Measurements from ENCODE around the gene TBX15. TPM values are rescaled to one million over a fixed set of nuclear protein-coding genes. Genes with fewer than 3 reads are reported as not detected.

The TBX15 gene
- polyA plus RNA-seq, 1 donor, result 0.04 TPM

DNA sequence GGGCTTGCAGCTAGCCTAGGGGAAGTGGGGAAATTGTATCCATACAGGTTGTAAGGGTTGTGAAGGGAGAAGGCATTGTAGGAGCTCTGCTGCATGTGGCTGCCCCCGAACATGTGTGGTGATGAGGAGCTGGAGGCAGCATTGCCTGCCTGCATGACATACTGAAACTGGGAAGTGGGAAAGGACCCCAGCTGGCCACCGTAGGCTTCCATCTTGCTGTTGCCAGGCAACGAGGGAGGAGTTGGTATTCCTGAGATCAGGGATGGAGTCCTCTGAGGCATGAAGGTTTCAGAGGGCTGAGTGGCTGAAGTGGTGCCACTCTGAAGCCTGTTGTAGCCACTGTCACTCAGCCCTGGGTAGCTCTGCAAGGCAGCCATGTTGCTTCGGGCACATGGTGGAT lies 103.2 kb downstream of the TBX15 start:
- no peaks in the 10 kb centered on the region for H3K36me3 ChIP-seq (ENCODE audit: control insufficient read depth, insufficient read depth, low read length)
- no peak for DNase-seq
- no peaks in the 10 kb centered on the region for H3K4me1 ChIP-seq (ENCODE audit: control insufficient read depth, insufficient read depth, low read length)
- H3K27me3 ChIP-seq (ENCODE audit: control insufficient read depth, insufficient read depth, low read length), result no peaks in the 10 kb centered on the region
- no peak overlapping the region for H3K27ac ChIP-seq (ENCODE audit: low read length)
- no peak overlapping the region for H3K4me3 ChIP-seq (ENCODE audit: low read length)
- WGBS (ENCODE audit: insufficient coverage, low lambda C conversion rate), result no CpG with 5 or more reads among the region's 4 CpGs
- H3K9me3 ChIP-seq (ENCODE audit: control insufficient read depth, low read depth, low read length), result no peaks in the 10 kb centered on the region

- Histone ChIP-seq H3K36me3 (ENCODE audit: control insufficient read depth, insufficient read depth, low read length) (no peaks in the 10 kb centered on the region), H3K4me3 (ENCODE audit: low read length) (no peak overlapping the region), H3K27me3 (ENCODE audit: control insufficient read depth, insufficient read depth, low read length) (no peaks in the 10 kb centered on the region), H3K9me3 (ENCODE audit: control insufficient read depth, low read depth, low read length) (no peaks in the 10 kb centered on the region), H3K27ac (ENCODE audit: low read length) (no peak overlapping the region), H3K4me1 (ENCODE audit: control insufficient read depth, insufficient read depth, low read length) (no peaks in the 10 kb centered on the region)
- DNase-seq, result no peak
- 100% methylated on average over 2 of the region's 2 CpGs for WGBS (ENCODE audit: insufficient coverage, low lambda C conversion rate)
Observed at GRCh38 chr1:118881751-118882150, 106.4 kb downstream of the TBX15 start.

- no peaks in the 10 kb centered on the region for H3K9me3 ChIP-seq (ENCODE audit: control insufficient read depth, low read depth, low read length)
- DNase-seq, result no peak
- H3K27me3 ChIP-seq (ENCODE audit: control insufficient read depth, insufficient read depth, low read length), result no peaks in the 10 kb centered on the region
- WGBS (ENCODE audit: insufficient coverage, low lambda C conversion rate), result 100% methylated on average over 2 of the region's 4 CpGs
- no peak overlapping the region for H3K4me3 ChIP-seq (ENCODE audit: low read length)
- no peaks in the 10 kb centered on the region for H3K4me1 ChIP-seq (ENCODE audit: control insufficient read depth, insufficient read depth, low read length)
- no peak overlapping the region for H3K27ac ChIP-seq (ENCODE audit: low read length)
- H3K36me3 ChIP-seq (ENCODE audit: control insufficient read depth, insufficient read depth, low read length), result no peaks in the 10 kb centered on the region
Observed at GRCh38 chr1:118878661-118879060, 109.5 kb downstream of the TBX15 start.

GRCh38 chr1:118877668-118878396 lies 110.3 kb downstream of the TBX15 start:
- H3K4me1 ChIP-seq (ENCODE audit: control insufficient read depth, insufficient read depth, low read length), result no peaks in the 10 kb centered on the region
- H3K4me3 ChIP-seq (ENCODE audit: low read length), result no peak overlapping the region
- no peak overlapping the region for H3K27ac ChIP-seq (ENCODE audit: low read length)
- H3K27me3 ChIP-seq (ENCODE audit: control insufficient read depth, insufficient read depth, low read length), result no peaks in the 10 kb centered on the region
- H3K36me3 ChIP-seq (ENCODE audit: control insufficient read depth, insufficient read depth, low read length), result no peaks in the 10 kb centered on the region
- no CpG with 5 or more reads among the region's 3 CpGs for WGBS (ENCODE audit: insufficient coverage, low lambda C conversion rate)
- H3K9me3 ChIP-seq (ENCODE audit: control insufficient read depth, low read depth, low read length), result no peaks in the 10 kb centered on the region
- DNase-seq, result no peak

- Histone ChIP-seq H3K36me3 (ENCODE audit: control insufficient read depth, insufficient read depth, low read length) (no peaks in the 10 kb centered on the region), H3K27ac (ENCODE audit: low read length) (no peak overlapping the region), H3K27me3 (ENCODE audit: control insufficient read depth, insufficient read depth, low read length) (peaks cover 6% of the 10 kb centered on the region), H3K4me1 (ENCODE audit: control insufficient read depth, insufficient read depth, low read length) (no peaks in the 10 kb centered on the region), H3K9me3 (ENCODE audit: control insufficient read depth, low read depth, low read length) (no peaks in the 10 kb centered on the region), H3K4me3 (ENCODE audit: low read length) (no peak overlapping the region)
- no peak for DNase-seq
- 40% methylated on average over 1 of the region's 7 CpGs for WGBS (ENCODE audit: insufficient coverage, low lambda C conversion rate)
Observed at GRCh38 chr1:118871582-118872171, 116.5 kb downstream of the TBX15 start.

DNA sequence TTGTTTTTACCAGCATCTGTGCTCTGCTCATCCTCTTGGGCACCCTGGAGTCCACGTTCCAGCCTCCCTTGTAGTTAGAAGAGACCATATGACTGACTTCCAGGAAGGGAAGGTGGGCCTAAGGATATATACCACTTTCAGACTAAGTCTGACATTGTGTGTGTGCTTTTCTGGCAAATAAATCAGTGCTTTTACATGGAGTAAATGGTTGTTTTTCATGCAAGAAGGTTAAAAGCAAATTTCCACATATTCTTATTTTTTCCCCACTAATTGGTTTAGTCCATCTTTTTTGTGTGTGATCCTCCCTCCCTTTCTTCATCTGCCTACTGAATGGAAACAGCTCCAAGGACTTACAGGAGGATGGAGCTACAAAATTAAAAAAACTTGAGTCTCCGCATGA lies 119.8 kb downstream of the TBX15 start:
- no peaks in the 10 kb centered on the region for H3K4me1 ChIP-seq (ENCODE audit: control insufficient read depth, insufficient read depth, low read length)
- H3K9me3 ChIP-seq (ENCODE audit: control insufficient read depth, low read depth, low read length), result no peaks in the 10 kb centered on the region
- H3K27me3 ChIP-seq (ENCODE audit: control insufficient read depth, insufficient read depth, low read length), result peaks cover 6% of the 10 kb centered on the region
- no peak overlapping the region for H3K27ac ChIP-seq (ENCODE audit: low read length)
- no peaks in the 10 kb centered on the region for H3K36me3 ChIP-seq (ENCODE audit: control insufficient read depth, insufficient read depth, low read length)
- 80% methylated on average over 2 of the region's 2 CpGs for WGBS (ENCODE audit: insufficient coverage, low lambda C conversion rate)
- no peak overlapping the region for H3K4me3 ChIP-seq (ENCODE audit: low read length)
- no peak for DNase-seq

GRCh38 chr1:118866330-118866729 lies 121.8 kb downstream of the TBX15 start:
- Histone ChIP-seq H3K27me3 (ENCODE audit: control insufficient read depth, insufficient read depth, low read length) (peaks cover 3% of the 10 kb centered on the region), H3K36me3 (ENCODE audit: control insufficient read depth, insufficient read depth, low read length) (no peaks in the 10 kb centered on the region), H3K9me3 (ENCODE audit: control insufficient read depth, low read depth, low read length) (no peaks in the 10 kb centered on the region), H3K27ac (ENCODE audit: low read length) (no peak overlapping the region), H3K4me1 (ENCODE audit: control insufficient read depth, insufficient read depth, low read length) (no peaks in the 10 kb centered on the region), H3K4me3 (ENCODE audit: low read length) (no peak overlapping the region)
- DNase-seq, result no peak
- WGBS (ENCODE audit: insufficient coverage, low lambda C conversion rate), result no CpG with 5 or more reads among the region's 6 CpGs

DNA sequence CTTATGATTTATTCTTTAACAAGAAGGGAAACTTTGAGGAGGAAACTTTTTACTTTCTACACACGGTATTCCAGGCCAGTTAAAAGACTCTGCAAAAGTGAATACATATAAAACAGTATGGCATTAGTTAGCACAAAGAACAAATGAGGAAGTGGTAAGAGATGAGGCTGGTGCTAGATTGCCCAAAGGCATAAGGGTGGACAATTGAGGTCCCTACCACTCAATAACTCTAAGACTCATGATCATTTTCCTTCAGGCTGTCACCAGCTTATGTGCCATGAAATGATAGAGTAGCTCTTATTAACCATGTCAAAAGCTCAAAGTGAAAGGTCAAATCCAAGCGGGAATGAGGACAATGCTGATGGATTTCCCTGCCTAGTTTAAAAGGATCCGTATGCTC lies 124.5 kb downstream of the TBX15 start:
- no CpG with 5 or more reads among the region's 3 CpGs for WGBS (ENCODE audit: insufficient coverage, low lambda C conversion rate)
- no peaks in the 10 kb centered on the region for H3K36me3 ChIP-seq (ENCODE audit: control insufficient read depth, insufficient read depth, low read length)

DNA sequence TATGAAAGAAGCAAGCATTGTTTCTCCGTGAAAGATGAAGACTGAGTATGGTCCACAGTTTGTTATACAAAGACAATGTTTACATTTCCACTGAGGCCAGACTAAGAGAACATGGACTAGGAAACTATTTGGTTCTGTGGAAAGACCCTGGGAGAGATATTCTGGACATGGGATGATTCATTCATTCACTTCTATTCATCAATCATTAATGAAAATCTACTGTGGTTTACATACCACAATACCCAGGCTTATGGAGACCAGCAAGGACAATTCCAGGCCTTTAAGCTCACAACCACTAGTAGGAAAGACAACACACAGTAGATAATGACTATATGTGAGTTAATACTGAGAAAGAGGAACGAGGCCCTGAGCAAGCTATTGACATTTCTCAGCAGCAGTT lies 125.4 kb downstream of the TBX15 start:
- Histone ChIP-seq H3K27me3 (ENCODE audit: control insufficient read depth, insufficient read depth, low read length) (no peaks in the 10 kb centered on the region), H3K27ac (ENCODE audit: low read length) (no peak overlapping the region), H3K4me3 (ENCODE audit: low read length) (no peak overlapping the region), H3K4me1 (ENCODE audit: control insufficient read depth, insufficient read depth, low read length) (no peaks in the 10 kb centered on the region), H3K9me3 (ENCODE audit: control insufficient read depth, low read depth, low read length) (no peaks in the 10 kb centered on the region), H3K36me3 (ENCODE audit: control insufficient read depth, insufficient read depth, low read length) (no peaks in the 10 kb centered on the region)
- DNase-seq, result no peak
- 60% methylated on average over 2 of the region's 2 CpGs for WGBS (ENCODE audit: insufficient coverage, low lambda C conversion rate)

More for the DNA sequence above, 124.5 kb downstream of the TBX15 start:
- no peak for DNase-seq
- Histone ChIP-seq H3K27me3 (ENCODE audit: control insufficient read depth, insufficient read depth, low read length) (no peaks in the 10 kb centered on the region), H3K27ac (ENCODE audit: low read length) (no peak overlapping the region), H3K4me1 (ENCODE audit: control insufficient read depth, insufficient read depth, low read length) (no peaks in the 10 kb centered on the region), H3K4me3 (ENCODE audit: low read length) (no peak overlapping the region), H3K9me3 (ENCODE audit: control insufficient read depth, low read depth, low read length) (no peaks in the 10 kb centered on the region)

GRCh38 chr1:118861216-118861615 lies 126.9 kb downstream of the TBX15 start:
- Histone ChIP-seq H3K9me3 (ENCODE audit: control insufficient read depth, low read depth, low read length) (no peaks in the 10 kb centered on the region), H3K4me3 (ENCODE audit: low read length) (no peak overlapping the region), H3K27me3 (ENCODE audit: control insufficient read depth, insufficient read depth, low read length) (no peaks in the 10 kb centered on the region), H3K4me1 (ENCODE audit: control insufficient read depth, insufficient read depth, low read length) (no peaks in the 10 kb centered on the region), H3K36me3 (ENCODE audit: control insufficient read depth, insufficient read depth, low read length) (no peaks in the 10 kb centered on the region), H3K27ac (ENCODE audit: low read length) (no peak overlapping the region)
- DNase-seq, result no peak

DNA sequence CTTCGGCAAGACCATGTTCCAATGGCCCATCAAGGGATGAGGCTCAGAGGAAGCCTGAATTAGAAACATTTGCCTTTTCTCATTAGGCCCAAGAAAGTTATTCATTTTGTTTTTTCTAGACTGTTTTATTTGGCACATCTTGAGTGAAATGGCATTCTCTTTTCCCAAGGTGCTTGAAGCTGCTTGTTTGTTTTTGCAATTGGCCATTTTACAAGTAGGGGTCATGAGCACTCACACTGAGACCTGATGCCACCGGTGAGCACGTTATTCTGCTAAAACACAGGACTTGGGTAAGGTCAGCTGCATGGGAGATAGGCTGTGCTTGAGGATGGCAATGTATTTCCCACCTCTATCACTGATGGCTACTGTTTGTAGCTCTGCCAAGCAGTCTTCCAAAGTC lies 128.1 kb downstream of the TBX15 start:
- Histone ChIP-seq H3K27me3 (ENCODE audit: control insufficient read depth, insufficient read depth, low read length) (no peaks in the 10 kb centered on the region), H3K27ac (ENCODE audit: low read length) (no peak overlapping the region), H3K9me3 (ENCODE audit: control insufficient read depth, low read depth, low read length) (no peaks in the 10 kb centered on the region), H3K4me1 (ENCODE audit: control insufficient read depth, insufficient read depth, low read length) (no peaks in the 10 kb centered on the region), H3K36me3 (ENCODE audit: control insufficient read depth, insufficient read depth, low read length) (no peaks in the 10 kb centered on the region), H3K4me3 (ENCODE audit: low read length) (no peak overlapping the region)
- WGBS (ENCODE audit: insufficient coverage, low lambda C conversion rate), result no CpG with 5 or more reads among the region's 3 CpGs
- DNase-seq, result no peak
